K562 (cell line): ENCODE data around the gene NENF. TPM values are rescaled to one million over a fixed set of nuclear protein-coding genes. Genes with fewer than 3 reads are reported as not detected.
A peak's percentile ranks its signal among the peaks of the same experiment; 100 is the strongest.

ENCODE experiments used
- BRD9 ChIP-seq: fragments of 450-650 bp; IDR thresholded peaks from 2 replicates; pipeline ENCODE4 v1.6.1; 2018; ENCODE audit warnings: low read depth; ENCODE audit not compliant: partially characterized antibody
- CBX2 ChIP-seq: fragments of 200-600 bp; sonication (generic); IDR thresholded peaks from one replicate; pipeline ENCODE4 v1.6.1; 2012; ENCODE audit warnings: mild to moderate bottlenecking, low read length, inconsistent platforms; ENCODE audit not compliant: insufficient read depth, poor library complexity, severe bottlenecking
- DDX20 ChIP-seq: fragments of 450-650 bp; IDR thresholded peaks from 2 replicates; pipeline ENCODE4 v1.6.1; 2016; ENCODE audit warnings: missing genetic modification characterization, low read depth, mild to moderate bottlenecking, missing compliant biosample characterization, moderate library complexity
- DLX4 ChIP-seq: fragments of 250-450 bp; sonication (Bioruptor Pico); IDR thresholded peaks from 2 replicates; pipeline ENCODE4 v1.6.1; 2021; ENCODE audit warnings: mild to moderate bottlenecking
- ELF1 ChIP-seq: fragments of 200-800 bp; sonication (Bioruptor generic); IDR thresholded peaks from 2 replicates; pipeline ENCODE4 v1.6.1; 2016; ENCODE audit warnings: missing genetic modification characterization, missing compliant biosample characterization
- FOXO4 ChIP-seq: fragments of 450-650 bp; formaldehyde crosslinking; IDR thresholded peaks from 2 replicates; pipeline ENCODE4 v1.4.0; 2020; ENCODE audit warnings: mild to moderate bottlenecking, moderate library complexity
- GTF2E2 ChIP-seq: fragments of 200-800 bp; sonication (Bioruptor generic); IDR thresholded peaks from 2 replicates; pipeline ENCODE4 v1.6.1; 2016; ENCODE audit warnings: missing genetic modification characterization, missing compliant biosample characterization
- HDAC8 ChIP-seq: fragments of 450-650 bp; IDR thresholded peaks from 2 replicates; pipeline ENCODE4 v1.6.1; 2016; ENCODE audit warnings: mild to moderate bottlenecking, missing genetic modification characterization, moderate library complexity, missing compliant biosample characterization
- KDM2B ChIP-seq: fragments of 250-450 bp; sonication (Bioruptor Pico); IDR thresholded peaks from 2 replicates; pipeline ENCODE4 v1.8.0; 2021; ENCODE audit warnings: mild to moderate bottlenecking, moderate library complexity
- MTA1 ChIP-seq: fragments of 450-650 bp; IDR thresholded peaks from 2 replicates; pipeline ENCODE4 v1.6.1; 2017; ENCODE audit warnings: borderline replicate concordance
- NR4A1 ChIP-seq, 2 experiments: fragments of 250-450 bp in 1 of 2; fragments of 450-650 bp in 1 of 2; sonication (Bioruptor Pico) in 1 of 2; IDR thresholded peaks; 2 replicates each; pipeline versions ENCODE4 v1.4.0 to v1.6.1; 2016 to 2020; ENCODE audit warnings: mild to moderate bottlenecking in 2 of 2, missing compliant biosample characterization in 1 of 2, missing genetic modification characterization in 1 of 2, moderate library complexity in 1 of 2
- PTTG1 ChIP-seq: fragments of 450-650 bp; IDR thresholded peaks from 2 replicates; pipeline ENCODE4 v1.6.1; 2016; ENCODE audit warnings: low read depth, mild to moderate bottlenecking, missing genetic modification characterization, missing compliant biosample characterization
- ZNF12 ChIP-seq: sonication (generic); formaldehyde crosslinking; IDR thresholded peaks from 2 replicates; pipeline ENCODE4 v1.4.0; 2020; ENCODE audit warnings: mild to moderate bottlenecking, missing genetic modification reagents
- ZNF316 ChIP-seq: fragments of 450-650 bp; IDR thresholded peaks from 2 replicates; pipeline ENCODE4 v1.6.1; 2016
- ZNF395 ChIP-seq: fragments of 200-800 bp; sonication (Bioruptor generic); IDR thresholded peaks from 2 replicates; pipeline ENCODE4 v1.6.1; 2017; ENCODE audit warnings: missing genetic modification characterization, missing compliant biosample characterization
- ZNF584 ChIP-seq: fragments of 200-800 bp; sonication (Bioruptor generic); IDR thresholded peaks from 2 replicates; pipeline ENCODE4 v1.6.1; 2016; ENCODE audit warnings: low read depth, mild to moderate bottlenecking, missing genetic modification characterization, missing compliant biosample characterization
- polyA plus RNA-seq, 8 experiments: library from polyadenylated mRNA; depleted of rRNA in 4 of 8; stranded (reverse) in 5 of 8; unstranded in 3 of 8; fragments of >200 nt; fragmentation: Nextera tagmentation in 2 of 8; fragmentation: Illumina TruSeq in 1 of 8; extraction: Ambion mirVana in 2 of 8; extraction: Trizol in 1 of 8; gene quantifications; 2 replicates each; pipeline versions ENCODE4 v1.2.1 to v1.2.3, GENCODE V29; 2011 to 2014; ENCODE audit warnings: inconsistent platforms in 1 of 8, missing spikeins in 1 of 8
- total RNA-seq, 7 experiments: library from RNA; depleted of rRNA in 6 of 7; stranded (reverse); fragments of >200 nt in 6 of 7; fragmentation: Illumina TruSeq in 2 of 7; extraction: Trizol in 2 of 7; gene quantifications; 2 replicates each; pipeline versions ENCODE4 v1.2.1 to v1.2.3, GENCODE V29; 2011 to 2021; ENCODE audit warnings: low replicate concordance in 1 of 7

The NENF gene
- total and polyA plus RNA-seq, 9 of the 15 experiments (the other 6 are each of a cell fraction or from before 2014, with no cell fraction given): 6.1 to 100 (median 72.8) TPM

GRCh38 chr1:212487774-212488435 is 55.2 kb downstream of the NENF start (continued):
- TF ChIP-seq ZNF12 (no peak), FOXO4 (no peak), PTTG1 (tag) (peak; percentile 23; the same call in 1 of the 2 replicates), NR4A1 (CRISPR knock-in tag; IDR thresholded peaks at IDR 0.05) (no peak), NR4A1 (tag; IDR thresholded peaks at IDR 0.05) (no peak), DDX20 (peak; percentile 48; the same call in 1 of the 2 replicates), CBX2 (no peak), HDAC8 (tag) (0 out of 2 replicates have a peak, but pooled peaks have one; percentile 68), KDM2B (no peak), DLX4 (CRISPR knock-in tag) (no peak), ELF1 (tag) (no peak), MTA1 (no peak), ZNF316 (no peak), BRD9 (no peak), ZNF584 (peak; percentile 72; the same call in 1 of the 2 replicates), ZNF395 (CRISPR knock-in tag) (peak; percentile 57; the same call in 1 of the 2 replicates), GTF2E2 (tag) (0 out of 2 replicates have a peak, but pooled peaks have one; percentile 33)
- TF ChIP-seq, all 486 proteins: peak for 16
